ENCODE measurements around the gene MAML2. TPM values are rescaled to one million over a fixed set of nuclear protein-coding genes. Genes with fewer than 3 reads are reported as not detected.

MAML2 gene
- polyA plus RNA-seq, 1 of the 3 experiments (the other 2 are of a cell fraction) = 20.1 TPM

DNA sequence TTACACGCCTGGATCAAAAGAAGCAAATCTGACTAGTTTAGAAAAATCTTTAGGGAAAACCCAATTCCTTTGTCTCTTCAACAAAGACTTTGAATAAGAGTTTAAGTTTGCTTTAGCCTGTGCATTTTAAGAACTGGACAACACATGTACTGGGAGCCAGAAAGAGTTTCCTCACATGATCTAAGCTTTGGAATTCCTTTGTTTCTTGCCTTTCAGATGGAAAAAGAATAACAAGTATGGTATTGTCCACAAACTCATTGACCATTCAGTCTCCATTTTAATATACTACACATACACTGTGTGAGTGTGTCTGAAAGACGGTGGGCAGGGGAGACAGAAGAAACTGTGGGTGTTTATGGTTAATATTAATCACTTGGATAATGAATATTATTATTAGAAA, 205.6 kb downstream of the MAML2 start:
- Histone ChIP-seq H3F3A (replicated peaks; ENCODE audit: insufficient read depth) (peaks cover 8% of the 10 kb centered on the region), H3K36me3 (replicated peaks in 1 of 2; ENCODE audit: control insufficient read depth in 1 of 2, insufficient read depth in 2 of 2, low read length in 1 of 2) (peaks cover 7 to 16% of the 10 kb centered on the region in 2 experiments), H2AFZ (ENCODE audit: low read depth) (no peak overlapping the region), H3K27me3 (ENCODE audit: insufficient read depth) (no peaks in the 10 kb centered on the region), H3K4me2 (no peak overlapping the region), H4K20me1 (ENCODE audit: insufficient read depth) (no peaks in the 10 kb centered on the region), H3K9me3 (no peaks in the 10 kb centered on the region), H3K9me2 (no peaks in the 10 kb centered on the region), H3K4me1 (ENCODE audit: control insufficient read depth in 1 of 2, insufficient read depth in 2 of 2, low read depth in 1 of 2, low read length in 1 of 2) (peaks cover 2 to 32% of the 10 kb centered on the region in 2 experiments; a peak in 3 of 4 replicates), H3K9ac (no peak overlapping the region), H3K27ac (ENCODE audit: low read depth in 2 of 2, low read length in 1 of 2) (peak overlapping the region; percentile 45 to 71), H3K79me2 (ENCODE audit: insufficient read depth) (peaks cover 68% of the 10 kb centered on the region), H3K4me3 (ENCODE audit: low read depth in 2 of 2, low read length in 1 of 2) (no peak overlapping the region)
- ChIA-PET CTCF (interaction anchor here (0.6 to 1.5 kb wide), 3 partner anchors 52 to 206 kb away, joined by 3 to 6 read pairs (median 3); partner anchors contain the start of gene MAML2), POLR2A (no interaction called here)
- DNase-seq = no peak
- WGBS (ENCODE audit: low lambda C conversion rate) = 92% methylated on average over 2 of the region's 2 CpGs
- TF ChIP-seq, protein P1, sequence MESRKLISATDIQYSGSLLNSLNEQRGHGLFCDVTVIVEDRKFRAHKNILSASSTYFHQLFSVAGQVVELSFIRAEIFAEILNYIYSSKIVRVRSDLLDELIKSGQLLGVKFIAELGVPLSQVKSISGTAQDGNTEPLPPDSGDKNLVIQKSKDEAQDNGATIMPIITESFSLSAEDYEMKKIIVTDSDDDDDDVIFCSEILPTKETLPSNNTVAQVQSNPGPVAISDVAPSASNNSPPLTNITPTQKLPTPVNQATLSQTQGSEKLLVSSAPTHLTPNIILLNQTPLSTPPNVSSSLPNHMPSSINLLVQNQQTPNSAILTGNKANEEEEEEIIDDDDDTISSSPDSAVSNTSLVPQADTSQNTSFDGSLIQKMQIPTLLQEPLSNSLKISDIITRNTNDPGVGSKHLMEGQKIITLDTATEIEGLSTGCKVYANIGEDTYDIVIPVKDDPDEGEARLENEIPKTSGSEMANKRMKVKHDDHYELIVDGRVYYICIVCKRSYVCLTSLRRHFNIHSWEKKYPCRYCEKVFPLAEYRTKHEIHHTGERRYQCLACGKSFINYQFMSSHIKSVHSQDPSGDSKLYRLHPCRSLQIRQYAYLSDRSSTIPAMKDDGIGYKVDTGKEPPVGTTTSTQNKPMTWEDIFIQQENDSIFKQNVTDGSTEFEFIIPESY (IDR thresholded peaks at IDR 0.05; ENCODE audit: borderline replicate concordance, low read depth) = no peak
- TF ChIP-seq, protein P2, sequence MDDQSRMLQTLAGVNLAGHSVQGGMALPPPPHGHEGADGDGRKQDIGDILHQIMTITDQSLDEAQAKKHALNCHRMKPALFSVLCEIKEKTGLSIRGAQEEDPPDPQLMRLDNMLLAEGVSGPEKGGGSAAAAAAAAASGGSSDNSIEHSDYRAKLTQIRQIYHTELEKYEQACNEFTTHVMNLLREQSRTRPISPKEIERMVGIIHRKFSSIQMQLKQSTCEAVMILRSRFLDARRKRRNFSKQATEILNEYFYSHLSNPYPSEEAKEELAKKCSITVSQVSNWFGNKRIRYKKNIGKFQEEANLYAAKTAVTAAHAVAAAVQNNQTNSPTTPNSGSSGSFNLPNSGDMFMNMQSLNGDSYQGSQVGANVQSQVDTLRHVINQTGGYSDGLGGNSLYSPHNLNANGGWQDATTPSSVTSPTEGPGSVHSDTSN (IDR thresholded peaks at IDR 0.05) = no peak
- TF ChIP-seq RCOR1 (IDR thresholded peaks at IDR 0.05; ENCODE audit: low read length) (no peak), EZH2phosphoT487 (IDR thresholded peaks at IDR 0.05; ENCODE audit: borderline replicate concordance, low read depth) (no peak), NFIC (IDR thresholded peaks at IDR 0.05; ENCODE audit: borderline replicate concordance) (no peak), ELF1 (IDR thresholded peaks at IDR 0.05) (no peak), JUND (IDR thresholded peaks at IDR 0.05) (no peak), GABPA (IDR thresholded peaks at IDR 0.05; ENCODE audit: low read depth) (no peak), TCF12 (IDR thresholded peaks at IDR 0.05) (no peak), RAD21 (IDR thresholded peaks at IDR 0.05; ENCODE audit: low read length) (no peak), FOXJ3 (CRISPR knock-in tag; IDR thresholded peaks at IDR 0.05) (no peak), TEAD4 (IDR thresholded peaks at IDR 0.05; ENCODE audit: borderline replicate concordance, insufficient read depth) (no peak)
- TF ChIP-seq, protein P3, sequence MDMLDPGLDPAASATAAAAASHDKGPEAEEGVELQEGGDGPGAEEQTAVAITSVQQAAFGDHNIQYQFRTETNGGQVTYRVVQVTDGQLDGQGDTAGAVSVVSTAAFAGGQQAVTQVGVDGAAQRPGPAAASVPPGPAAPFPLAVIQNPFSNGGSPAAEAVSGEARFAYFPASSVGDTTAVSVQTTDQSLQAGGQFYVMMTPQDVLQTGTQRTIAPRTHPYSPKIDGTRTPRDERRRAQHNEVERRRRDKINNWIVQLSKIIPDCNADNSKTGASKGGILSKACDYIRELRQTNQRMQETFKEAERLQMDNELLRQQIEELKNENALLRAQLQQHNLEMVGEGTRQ (IDR thresholded peaks at IDR 0.05; ENCODE audit: borderline replicate concordance, low read depth, low read length) = no peak
- TF ChIP-seq, protein P4, sequence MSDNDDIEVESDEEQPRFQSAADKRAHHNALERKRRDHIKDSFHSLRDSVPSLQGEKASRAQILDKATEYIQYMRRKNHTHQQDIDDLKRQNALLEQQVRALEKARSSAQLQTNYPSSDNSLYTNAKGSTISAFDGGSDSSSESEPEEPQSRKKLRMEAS (IDR thresholded peaks at IDR 0.05; ENCODE audit: low read depth) = no peak
- TF ChIP-seq, protein P5, sequence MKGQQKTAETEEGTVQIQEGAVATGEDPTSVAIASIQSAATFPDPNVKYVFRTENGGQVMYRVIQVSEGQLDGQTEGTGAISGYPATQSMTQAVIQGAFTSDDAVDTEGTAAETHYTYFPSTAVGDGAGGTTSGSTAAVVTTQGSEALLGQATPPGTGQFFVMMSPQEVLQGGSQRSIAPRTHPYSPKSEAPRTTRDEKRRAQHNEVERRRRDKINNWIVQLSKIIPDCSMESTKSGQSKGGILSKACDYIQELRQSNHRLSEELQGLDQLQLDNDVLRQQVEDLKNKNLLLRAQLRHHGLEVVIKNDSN (IDR thresholded peaks at IDR 0.05; ENCODE audit: borderline replicate concordance, low read depth) = no peak
- TF ChIP-seq, protein P6, sequence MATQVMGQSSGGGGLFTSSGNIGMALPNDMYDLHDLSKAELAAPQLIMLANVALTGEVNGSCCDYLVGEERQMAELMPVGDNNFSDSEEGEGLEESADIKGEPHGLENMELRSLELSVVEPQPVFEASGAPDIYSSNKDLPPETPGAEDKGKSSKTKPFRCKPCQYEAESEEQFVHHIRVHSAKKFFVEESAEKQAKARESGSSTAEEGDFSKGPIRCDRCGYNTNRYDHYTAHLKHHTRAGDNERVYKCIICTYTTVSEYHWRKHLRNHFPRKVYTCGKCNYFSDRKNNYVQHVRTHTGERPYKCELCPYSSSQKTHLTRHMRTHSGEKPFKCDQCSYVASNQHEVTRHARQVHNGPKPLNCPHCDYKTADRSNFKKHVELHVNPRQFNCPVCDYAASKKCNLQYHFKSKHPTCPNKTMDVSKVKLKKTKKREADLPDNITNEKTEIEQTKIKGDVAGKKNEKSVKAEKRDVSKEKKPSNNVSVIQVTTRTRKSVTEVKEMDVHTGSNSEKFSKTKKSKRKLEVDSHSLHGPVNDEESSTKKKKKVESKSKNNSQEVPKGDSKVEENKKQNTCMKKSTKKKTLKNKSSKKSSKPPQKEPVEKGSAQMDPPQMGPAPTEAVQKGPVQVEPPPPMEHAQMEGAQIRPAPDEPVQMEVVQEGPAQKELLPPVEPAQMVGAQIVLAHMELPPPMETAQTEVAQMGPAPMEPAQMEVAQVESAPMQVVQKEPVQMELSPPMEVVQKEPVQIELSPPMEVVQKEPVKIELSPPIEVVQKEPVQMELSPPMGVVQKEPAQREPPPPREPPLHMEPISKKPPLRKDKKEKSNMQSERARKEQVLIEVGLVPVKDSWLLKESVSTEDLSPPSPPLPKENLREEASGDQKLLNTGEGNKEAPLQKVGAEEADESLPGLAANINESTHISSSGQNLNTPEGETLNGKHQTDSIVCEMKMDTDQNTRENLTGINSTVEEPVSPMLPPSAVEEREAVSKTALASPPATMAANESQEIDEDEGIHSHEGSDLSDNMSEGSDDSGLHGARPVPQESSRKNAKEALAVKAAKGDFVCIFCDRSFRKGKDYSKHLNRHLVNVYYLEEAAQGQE (IDR thresholded peaks at IDR 0.05; ENCODE audit: low read depth, low read length) = no peak
- TF ChIP-seq, protein P7, sequence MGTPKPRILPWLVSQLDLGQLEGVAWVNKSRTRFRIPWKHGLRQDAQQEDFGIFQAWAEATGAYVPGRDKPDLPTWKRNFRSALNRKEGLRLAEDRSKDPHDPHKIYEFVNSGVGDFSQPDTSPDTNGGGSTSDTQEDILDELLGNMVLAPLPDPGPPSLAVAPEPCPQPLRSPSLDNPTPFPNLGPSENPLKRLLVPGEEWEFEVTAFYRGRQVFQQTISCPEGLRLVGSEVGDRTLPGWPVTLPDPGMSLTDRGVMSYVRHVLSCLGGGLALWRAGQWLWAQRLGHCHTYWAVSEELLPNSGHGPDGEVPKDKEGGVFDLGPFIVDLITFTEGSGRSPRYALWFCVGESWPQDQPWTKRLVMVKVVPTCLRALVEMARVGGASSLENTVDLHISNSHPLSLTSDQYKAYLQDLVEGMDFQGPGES (IDR thresholded peaks at IDR 0.05; ENCODE audit: low read depth, low read length) = no peak
- TF ChIP-seq, protein P8, sequence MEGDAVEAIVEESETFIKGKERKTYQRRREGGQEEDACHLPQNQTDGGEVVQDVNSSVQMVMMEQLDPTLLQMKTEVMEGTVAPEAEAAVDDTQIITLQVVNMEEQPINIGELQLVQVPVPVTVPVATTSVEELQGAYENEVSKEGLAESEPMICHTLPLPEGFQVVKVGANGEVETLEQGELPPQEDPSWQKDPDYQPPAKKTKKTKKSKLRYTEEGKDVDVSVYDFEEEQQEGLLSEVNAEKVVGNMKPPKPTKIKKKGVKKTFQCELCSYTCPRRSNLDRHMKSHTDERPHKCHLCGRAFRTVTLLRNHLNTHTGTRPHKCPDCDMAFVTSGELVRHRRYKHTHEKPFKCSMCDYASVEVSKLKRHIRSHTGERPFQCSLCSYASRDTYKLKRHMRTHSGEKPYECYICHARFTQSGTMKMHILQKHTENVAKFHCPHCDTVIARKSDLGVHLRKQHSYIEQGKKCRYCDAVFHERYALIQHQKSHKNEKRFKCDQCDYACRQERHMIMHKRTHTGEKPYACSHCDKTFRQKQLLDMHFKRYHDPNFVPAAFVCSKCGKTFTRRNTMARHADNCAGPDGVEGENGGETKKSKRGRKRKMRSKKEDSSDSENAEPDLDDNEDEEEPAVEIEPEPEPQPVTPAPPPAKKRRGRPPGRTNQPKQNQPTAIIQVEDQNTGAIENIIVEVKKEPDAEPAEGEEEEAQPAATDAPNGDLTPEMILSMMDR (IDR thresholded peaks at IDR 0.05) = no peak

Measured in SK-N-SH (cell line).